RWPE2 (cell line): ENCODE results near the gene BBS9.

Source experiments
- ATAC-seq: fragments of 200-7000 bp; cut with Tn5 transposase; 3 replicates; pipeline ENCODE4 v1.9.1; 2021; ENCODE audit warnings: low read depth
- DNase-seq: peaks from one replicate; pipeline ENCODE4 v3.0.0-alpha.2; 2020; ENCODE audit warnings: low spot score
- H3K27ac ChIP-seq: fragments of 450-650 bp; 2 replicates; pipeline ENCODE4 v1.5.1; 2017; ENCODE audit warnings: mild to moderate bottlenecking; ENCODE audit not compliant: poor library complexity, severe bottlenecking
- H3K27me3 ChIP-seq: fragments of 250-450 bp; sonication (Bioruptor Pico); 2 replicates; pipeline ENCODE4 v1.5.1; 2021; ENCODE audit warnings: mild to moderate bottlenecking, moderate library complexity; ENCODE audit not compliant: insufficient read depth, poor library complexity, severe bottlenecking
- H3K36me3 ChIP-seq: fragments of 250-450 bp; sonication (Bioruptor Pico); 2 replicates; pipeline ENCODE4 v1.5.1; 2020; ENCODE audit warnings: low read depth, mild to moderate bottlenecking, moderate library complexity
- H3K4me1 ChIP-seq: fragments of 250-450 bp; sonication (Bioruptor Pico); 2 replicates; pipeline ENCODE4 v1.5.1; 2021; ENCODE audit warnings: mild to moderate bottlenecking, moderate library complexity; ENCODE audit not compliant: insufficient read depth, poor library complexity, severe bottlenecking
- H3K4me3 ChIP-seq: fragments of 250-450 bp; sonication (Bioruptor Pico); 2 replicates; pipeline ENCODE4 v1.5.1; 2021; ENCODE audit warnings: mild to moderate bottlenecking, moderate library complexity; ENCODE audit not compliant: severe bottlenecking
- H3K9me3 ChIP-seq: fragments of 250-450 bp; sonication (Bioruptor Pico); 2 replicates; pipeline ENCODE4 v1.5.1; 2021; ENCODE audit warnings: mild to moderate bottlenecking, moderate library complexity; ENCODE audit not compliant: severe bottlenecking
- TF ChIP-seq, protein P1 (sequence below): fragments of 450-650 bp; IDR thresholded peaks from one replicate; pipeline ENCODE4 v1.5.1; 2017; ENCODE audit warnings: mild to moderate bottlenecking, moderate library complexity; ENCODE audit not compliant: poor library complexity, severe bottlenecking

The BBS9 gene

DNA sequence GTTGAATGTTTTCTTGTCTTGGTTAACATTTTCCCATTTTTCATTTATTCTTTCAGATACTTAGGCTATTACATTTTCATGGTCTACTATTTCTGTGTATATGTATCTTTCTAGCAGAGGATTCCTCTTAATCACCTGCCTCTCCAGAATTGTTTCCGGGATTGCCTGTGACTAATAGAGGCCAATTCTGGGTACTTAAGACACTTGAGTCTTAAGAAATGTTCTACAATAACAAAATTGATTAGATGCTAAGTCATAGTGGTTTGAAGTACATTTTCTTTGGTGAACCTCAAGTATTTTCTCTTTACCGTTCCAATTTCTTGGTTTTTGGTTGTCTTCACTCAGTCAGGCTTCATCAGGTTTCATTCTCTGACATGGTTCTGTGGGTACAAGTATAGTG lies 26.4 kb downstream of the BBS9 start:
- ATAC-seq, result no peak
- H3K4me3 ChIP-seq, result no peak overlapping the region

DNA sequence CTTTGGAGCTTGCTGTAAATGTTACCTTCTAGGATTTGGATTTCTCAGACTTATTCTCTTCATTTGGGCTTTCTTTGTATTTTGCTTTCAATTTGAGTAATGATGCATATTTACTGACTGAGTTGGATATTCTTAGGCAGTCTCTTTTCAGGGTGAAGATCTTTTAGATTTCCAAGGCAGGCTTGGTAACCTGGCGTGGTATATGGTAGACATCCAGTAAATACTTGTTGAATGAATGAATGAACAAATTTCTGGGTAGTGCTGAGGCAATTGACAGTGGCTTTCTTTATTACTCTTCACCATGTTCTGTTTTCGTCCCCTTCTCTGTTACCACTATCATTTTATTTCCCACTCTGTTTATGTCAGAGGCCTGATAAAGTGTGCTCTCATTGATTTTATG lies 27.1 kb downstream of the BBS9 start:
- no peak overlapping the region for H3K4me3 ChIP-seq
- no peaks in the 10 kb centered on the region for H3K36me3 ChIP-seq
- no peaks in the 10 kb centered on the region for H3K27me3 ChIP-seq
- TF ChIP-seq, protein P1, sequence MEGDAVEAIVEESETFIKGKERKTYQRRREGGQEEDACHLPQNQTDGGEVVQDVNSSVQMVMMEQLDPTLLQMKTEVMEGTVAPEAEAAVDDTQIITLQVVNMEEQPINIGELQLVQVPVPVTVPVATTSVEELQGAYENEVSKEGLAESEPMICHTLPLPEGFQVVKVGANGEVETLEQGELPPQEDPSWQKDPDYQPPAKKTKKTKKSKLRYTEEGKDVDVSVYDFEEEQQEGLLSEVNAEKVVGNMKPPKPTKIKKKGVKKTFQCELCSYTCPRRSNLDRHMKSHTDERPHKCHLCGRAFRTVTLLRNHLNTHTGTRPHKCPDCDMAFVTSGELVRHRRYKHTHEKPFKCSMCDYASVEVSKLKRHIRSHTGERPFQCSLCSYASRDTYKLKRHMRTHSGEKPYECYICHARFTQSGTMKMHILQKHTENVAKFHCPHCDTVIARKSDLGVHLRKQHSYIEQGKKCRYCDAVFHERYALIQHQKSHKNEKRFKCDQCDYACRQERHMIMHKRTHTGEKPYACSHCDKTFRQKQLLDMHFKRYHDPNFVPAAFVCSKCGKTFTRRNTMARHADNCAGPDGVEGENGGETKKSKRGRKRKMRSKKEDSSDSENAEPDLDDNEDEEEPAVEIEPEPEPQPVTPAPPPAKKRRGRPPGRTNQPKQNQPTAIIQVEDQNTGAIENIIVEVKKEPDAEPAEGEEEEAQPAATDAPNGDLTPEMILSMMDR, result no peak
- no peaks in the 10 kb centered on the region for H3K4me1 ChIP-seq
- no peak overlapping the region for H3K27ac ChIP-seq
- DNase-seq (no peak), ATAC-seq (no peak)
- no peaks in the 10 kb centered on the region for H3K9me3 ChIP-seq

More for the DNA sequence above, 26.4 kb downstream of the BBS9 start:
- H3K9me3 ChIP-seq, result no peaks in the 10 kb centered on the region
- no peak overlapping the region for H3K27ac ChIP-seq
- TF ChIP-seq, protein P1, result no peak
- no peaks in the 10 kb centered on the region for H3K36me3 ChIP-seq
- H3K4me1 ChIP-seq, result no peaks in the 10 kb centered on the region
- H3K27me3 ChIP-seq, result no peaks in the 10 kb centered on the region
- DNase-seq, result no peak

DNA sequence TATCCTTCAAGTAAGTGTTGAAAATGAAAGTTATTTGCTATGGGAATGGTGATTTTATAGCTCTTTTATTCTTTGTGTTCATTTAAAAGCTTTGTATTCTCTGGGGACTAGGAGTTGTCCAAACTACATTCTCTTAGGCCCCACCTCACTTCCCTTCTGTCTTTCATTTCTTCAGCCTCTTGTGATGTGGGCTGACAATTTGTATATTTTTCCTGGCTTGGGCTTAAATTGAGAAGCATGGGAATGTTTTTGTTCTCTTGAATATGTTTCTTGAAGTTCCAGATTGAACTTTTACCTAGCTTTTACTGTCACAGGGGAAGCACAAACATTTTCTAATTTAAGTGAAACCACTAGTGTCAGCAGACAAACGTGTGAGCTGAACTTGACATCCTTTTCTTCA lies 27.9 kb downstream of the BBS9 start:
- H3K27ac ChIP-seq, result no peak overlapping the region
- no peaks in the 10 kb centered on the region for H3K4me1 ChIP-seq
- no peaks in the 10 kb centered on the region for H3K27me3 ChIP-seq
- no peaks in the 10 kb centered on the region for H3K9me3 ChIP-seq
- no peaks in the 10 kb centered on the region for H3K36me3 ChIP-seq
- ATAC-seq, result no peak
- DNase-seq, result no peak
- H3K4me3 ChIP-seq, result no peak overlapping the region
- TF ChIP-seq, protein P1, result no peak

DNA sequence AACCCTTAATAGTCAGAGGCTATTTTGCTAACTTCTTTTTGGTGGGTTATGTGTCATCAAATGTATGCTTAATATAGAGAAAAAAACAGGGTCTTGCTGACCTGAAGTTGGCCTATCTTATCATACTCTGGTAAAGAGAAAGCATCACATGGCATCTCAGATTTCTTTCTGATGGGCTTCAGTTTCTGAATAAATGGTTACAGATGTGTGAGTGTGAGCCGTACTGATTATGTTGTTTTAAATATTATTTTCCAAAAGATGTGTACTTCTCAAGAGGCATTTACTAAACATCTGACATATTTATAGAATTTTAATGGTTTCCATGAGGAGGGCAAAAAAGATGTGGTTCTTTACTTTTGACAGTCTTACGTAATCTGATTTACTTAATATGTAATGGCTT lies 28.4 kb downstream of the BBS9 start:
- H3K4me3 ChIP-seq, result no peak overlapping the region
- DNase-seq, result no peak
- H3K9me3 ChIP-seq, result no peaks in the 10 kb centered on the region
- no peaks in the 10 kb centered on the region for H3K36me3 ChIP-seq
- ATAC-seq, result no peak
- TF ChIP-seq, protein P1, result no peak
- H3K27ac ChIP-seq, result no peak overlapping the region
- H3K27me3 ChIP-seq, result no peaks in the 10 kb centered on the region
- no peaks in the 10 kb centered on the region for H3K4me1 ChIP-seq

DNA sequence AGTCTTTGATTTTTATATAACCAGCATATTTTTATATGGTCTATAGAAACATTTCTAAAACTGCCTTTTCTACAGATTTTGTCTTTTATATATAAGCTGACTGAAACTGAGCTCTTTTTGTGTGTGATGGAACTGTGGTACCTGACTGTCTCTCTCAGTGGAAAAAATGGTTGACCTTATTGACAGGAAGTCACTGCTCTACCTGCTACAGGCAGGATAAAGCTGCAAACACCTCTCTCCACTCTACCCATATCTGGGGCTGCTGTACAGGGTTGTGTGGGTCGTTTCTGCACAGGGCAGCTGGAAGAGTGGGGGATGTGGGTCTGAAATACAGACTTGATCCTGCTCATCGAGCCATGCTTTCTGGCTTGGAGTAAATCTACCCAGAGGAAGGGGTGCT lies 48.5 kb downstream of the BBS9 start:
- DNase-seq (no peak), ATAC-seq (no peak)
- TF ChIP-seq, protein P1, result no peak
- Histone ChIP-seq H3K4me1 (no peaks in the 10 kb centered on the region), H3K27ac (no peak overlapping the region), H3K36me3 (no peaks in the 10 kb centered on the region), H3K9me3 (no peaks in the 10 kb centered on the region), H3K4me3 (no peak overlapping the region), H3K27me3 (no peaks in the 10 kb centered on the region)
